ENCODE measurements around the gene TTC23.
"Not testable (repeated sequence)": the region's sequence is repeated elsewhere in the genome, so short reads cannot be mapped to it uniquely, and the experiment has no call there.

Gene TTC23

GRCh38 chr15:99250857-99251841, 1.8 kb upstream of the TTC23 start, which contains the start of gene LRRC28:
Gene LRRC28, plus strand, starts transcription at chr15:99251481. Its CDS starts 4,477 bp downstream, at chr15:99255958.
- in situ Hi-C loops (cut with MboI; ENCODE audit: low sequenced_read_pairs), result no loop called here

GRCh38 chr15:99250494-99250856, 1.1 kb upstream of the TTC23 start:
- in situ Hi-C loops (cut with MboI; ENCODE audit: low sequenced_read_pairs), result no loop called here

GRCh38 chr15:99250001-99250400, 620 bp upstream of the TTC23 start:
- in situ Hi-C loops (cut with MboI; ENCODE audit: low sequenced_read_pairs), result no loop called here

DNA sequence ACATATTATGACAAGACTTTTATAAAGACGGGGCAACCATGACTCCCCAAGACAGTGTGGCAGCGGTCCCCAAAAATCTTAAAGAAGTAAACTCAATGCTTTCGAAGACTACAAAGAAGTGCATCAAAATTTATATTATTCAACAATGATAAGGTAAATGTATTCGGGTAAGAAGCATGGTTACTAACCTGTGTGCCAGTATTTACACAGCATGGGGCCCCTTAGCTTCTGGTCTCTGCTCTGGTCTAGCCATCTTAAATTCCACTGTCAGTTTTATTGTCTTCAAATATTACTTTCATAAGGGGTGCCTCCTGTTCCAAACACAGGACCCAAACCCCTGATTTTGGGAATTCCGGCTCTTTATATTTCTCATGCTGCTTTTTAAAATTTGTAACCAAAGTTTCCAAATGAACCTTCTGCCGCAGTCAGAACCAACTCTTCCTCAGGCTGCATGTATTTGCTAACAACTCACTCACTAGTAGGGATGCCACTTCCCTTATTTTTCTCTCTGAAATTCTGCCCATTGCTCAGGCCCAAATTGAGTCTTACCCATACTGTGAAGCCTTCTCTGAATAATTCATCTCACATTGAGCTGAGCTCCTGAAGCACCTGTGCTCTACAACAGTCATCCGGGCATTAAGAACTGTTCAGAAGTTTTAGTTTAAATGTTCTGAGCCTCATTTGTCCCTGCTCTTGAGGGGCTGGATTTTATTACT, 1.2 kb downstream of the TTC23 start:
- in situ Hi-C loops (cut with MboI; ENCODE audit: low sequenced_read_pairs), result no loop called here

DNA sequence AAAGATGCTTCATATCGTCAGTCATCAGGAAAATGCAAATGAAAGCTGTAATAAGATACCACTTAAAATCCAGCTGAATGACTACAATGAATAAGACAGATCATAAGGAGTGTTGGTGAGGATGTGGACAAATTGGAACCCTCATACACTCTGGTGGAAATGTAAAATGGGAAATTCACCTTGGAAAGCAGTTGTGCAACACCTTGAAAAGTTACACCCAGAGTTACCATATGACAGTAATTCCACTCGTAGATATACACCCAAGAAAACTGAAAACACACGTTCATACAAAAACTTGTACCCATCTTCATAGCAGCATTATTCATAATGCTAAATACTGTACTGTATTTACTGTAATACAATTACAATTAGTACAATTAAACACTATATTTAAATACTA, 2.3 kb downstream of the TTC23 start:
- in situ Hi-C loops (cut with MboI; ENCODE audit: low sequenced_read_pairs), result no loop called here

- in situ Hi-C loops (cut with MboI; ENCODE audit: low sequenced_read_pairs), result no loop called here
These were observed 5.1 kb downstream of the TTC23 start for GRCh38 chr15:99244306-99244705.

DNA sequence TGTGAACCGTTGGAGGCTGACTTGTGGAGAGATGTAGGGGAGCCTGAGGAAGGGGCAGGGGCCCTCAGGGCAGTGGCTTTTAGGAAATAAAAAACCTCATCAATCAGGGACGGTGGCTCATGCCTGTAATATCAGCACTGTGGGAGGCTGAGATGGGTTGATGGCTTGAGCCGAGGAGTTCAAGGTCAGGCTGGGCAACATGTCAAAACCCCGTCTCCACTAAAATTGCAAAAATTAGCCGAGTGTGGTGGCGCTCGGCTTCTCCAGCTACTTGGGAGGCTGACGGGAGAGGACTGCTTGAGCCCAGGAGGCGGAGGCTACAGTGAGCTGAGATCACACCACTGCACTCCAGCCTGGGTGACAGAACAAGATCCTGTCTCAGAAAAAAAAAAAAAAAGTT, 7.6 kb downstream of the TTC23 start:
- in situ Hi-C loops (cut with MboI; ENCODE audit: low sequenced_read_pairs), result no loop called here

- in situ Hi-C loops (cut with MboI; ENCODE audit: low sequenced_read_pairs), result no loop called here
These were observed 9.7 kb downstream of the TTC23 start for GRCh38 chr15:99239545-99240198.

GRCh38 chr15:99238849-99239248, 10.5 kb downstream of the TTC23 start:
- in situ Hi-C loops (cut with MboI; ENCODE audit: low sequenced_read_pairs), result no loop called here

GRCh38 chr15:99234160-99234559, 15.2 kb downstream of the TTC23 start:
- in situ Hi-C loops (cut with MboI; ENCODE audit: low sequenced_read_pairs), result not testable (repeated sequence)

DNA sequence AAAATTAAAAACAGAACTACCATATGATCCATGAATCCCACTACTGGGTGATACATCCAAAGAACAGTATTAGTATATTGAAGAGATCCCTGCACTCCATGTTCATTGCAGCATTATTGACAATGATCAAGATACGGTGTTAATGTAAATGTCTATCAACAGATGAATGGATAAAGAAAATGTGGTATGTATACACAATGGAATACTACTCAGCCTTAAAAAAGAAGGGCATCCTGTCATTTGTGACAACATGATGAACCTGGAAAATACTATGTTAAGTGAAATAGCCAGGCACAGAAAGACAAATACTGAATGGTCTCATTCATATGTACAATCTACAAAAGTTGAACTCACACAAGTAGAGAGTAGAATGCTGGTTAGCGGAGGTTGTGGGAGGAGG, 16.6 kb downstream of the TTC23 start:
- in situ Hi-C loops (cut with MboI; ENCODE audit: low sequenced_read_pairs), result no loop called here

DNA sequence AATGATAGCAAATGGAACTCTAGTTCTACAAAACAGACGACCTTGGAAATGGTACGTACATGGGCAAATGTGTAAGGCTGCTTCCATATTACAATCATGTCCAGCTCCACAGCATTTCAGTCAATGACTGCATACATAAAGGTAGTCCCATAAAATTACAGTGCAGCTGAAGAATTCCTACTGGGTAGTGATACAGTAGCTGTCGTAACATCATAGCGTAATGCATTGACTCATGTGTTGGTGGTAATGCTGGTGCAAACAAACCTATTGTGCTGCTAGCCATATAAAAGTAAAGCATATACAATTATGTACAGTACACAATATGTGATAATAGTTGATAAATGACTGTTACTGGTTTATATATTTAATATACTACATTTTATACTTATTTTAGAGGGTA, 18.5 kb downstream of the TTC23 start:
- in situ Hi-C loops (cut with MboI; ENCODE audit: low sequenced_read_pairs), result no loop called here

DNA sequence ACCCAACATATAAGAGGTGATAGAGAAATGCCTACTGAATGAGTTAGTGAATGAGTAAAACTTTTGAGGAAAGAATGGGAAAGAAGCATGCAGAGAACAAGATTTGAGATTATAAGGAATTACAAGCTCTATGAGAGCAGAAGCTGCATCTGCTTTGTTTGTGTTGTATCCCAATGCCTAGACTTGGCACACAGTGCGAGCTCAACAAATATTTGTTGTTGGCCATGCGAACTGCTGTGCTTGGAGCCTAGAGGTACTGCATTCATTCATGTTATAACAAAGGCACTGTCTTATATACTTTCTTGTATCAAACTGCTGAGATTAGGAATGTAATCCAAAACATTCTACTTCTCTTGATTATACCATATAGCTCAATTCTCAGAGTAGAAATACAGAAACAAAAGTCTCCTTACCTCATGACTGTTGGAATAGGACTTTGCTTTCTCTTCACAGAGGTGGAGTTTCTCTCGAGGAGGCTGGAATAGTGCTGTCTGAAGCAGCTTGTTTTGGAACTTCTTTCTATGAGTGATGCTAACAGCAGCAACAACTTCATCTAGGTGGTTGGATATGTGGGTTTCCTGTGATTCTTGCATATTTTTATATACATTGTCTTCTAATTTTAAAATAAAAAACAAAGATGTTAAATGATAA, 21.1 kb downstream of the TTC23 start:
- in situ Hi-C loops (cut with MboI; ENCODE audit: low sequenced_read_pairs), result no loop called here

DNA sequence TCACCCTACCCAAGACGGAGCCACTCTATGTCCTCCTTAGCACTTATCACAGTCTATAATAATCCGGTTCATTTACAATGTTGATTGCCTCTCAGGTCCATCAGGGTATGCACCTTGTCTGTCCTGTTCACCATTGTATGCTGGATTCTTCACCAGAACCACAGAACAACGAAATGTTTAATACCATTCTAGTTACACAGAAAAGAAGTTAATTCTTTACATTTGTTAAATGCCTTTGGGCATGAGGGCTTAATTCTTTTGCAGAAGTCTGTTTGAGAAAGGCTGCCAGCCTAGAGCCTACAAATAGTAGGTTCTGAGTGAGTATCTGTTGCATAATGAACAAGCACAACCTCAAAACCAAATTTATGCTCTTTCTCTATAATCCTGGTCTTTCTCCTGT, 22.6 kb downstream of the TTC23 start:
- in situ Hi-C loops (cut with MboI; ENCODE audit: low sequenced_read_pairs), result no loop called here

DNA sequence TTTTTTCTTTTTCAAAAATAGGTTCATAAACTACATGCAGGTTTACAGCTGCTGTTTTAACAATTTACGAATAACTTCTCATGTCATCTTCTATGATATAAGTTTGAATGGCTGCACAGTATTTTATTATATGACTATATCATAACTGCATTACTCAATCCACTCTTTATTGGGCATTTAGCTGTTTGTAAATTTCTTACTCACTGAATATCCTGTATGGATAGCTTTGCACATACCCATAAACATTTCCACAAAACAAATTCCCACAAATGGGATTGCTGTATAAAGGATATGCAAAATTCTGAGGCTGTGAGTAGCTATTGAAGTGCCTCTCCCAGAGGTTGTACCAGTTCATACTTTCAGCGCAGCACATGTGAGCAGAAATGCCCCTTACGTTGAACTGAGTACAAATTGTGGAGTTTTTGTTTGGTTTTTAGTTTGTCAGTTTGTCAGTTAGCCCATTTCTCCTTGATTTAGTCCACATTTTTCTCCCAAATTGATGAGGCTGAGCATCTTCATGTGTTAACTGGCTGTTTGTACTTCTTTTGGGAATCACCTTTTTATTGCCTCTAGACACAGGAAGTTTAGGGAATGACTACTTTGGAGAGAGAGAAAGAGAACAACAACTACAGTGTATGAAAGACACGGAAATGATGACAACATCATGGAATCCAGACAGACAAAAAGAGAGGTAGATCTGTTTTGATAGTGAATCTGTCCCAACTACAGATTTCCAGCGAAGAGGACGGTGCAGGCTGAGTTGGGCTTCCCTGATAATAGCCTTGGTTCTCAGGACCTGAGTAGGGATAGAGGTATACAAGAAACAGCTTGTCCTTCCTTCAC, 24.8 kb downstream of the TTC23 start:
- in situ Hi-C loops (cut with MboI; ENCODE audit: low sequenced_read_pairs), result no loop called here

DNA sequence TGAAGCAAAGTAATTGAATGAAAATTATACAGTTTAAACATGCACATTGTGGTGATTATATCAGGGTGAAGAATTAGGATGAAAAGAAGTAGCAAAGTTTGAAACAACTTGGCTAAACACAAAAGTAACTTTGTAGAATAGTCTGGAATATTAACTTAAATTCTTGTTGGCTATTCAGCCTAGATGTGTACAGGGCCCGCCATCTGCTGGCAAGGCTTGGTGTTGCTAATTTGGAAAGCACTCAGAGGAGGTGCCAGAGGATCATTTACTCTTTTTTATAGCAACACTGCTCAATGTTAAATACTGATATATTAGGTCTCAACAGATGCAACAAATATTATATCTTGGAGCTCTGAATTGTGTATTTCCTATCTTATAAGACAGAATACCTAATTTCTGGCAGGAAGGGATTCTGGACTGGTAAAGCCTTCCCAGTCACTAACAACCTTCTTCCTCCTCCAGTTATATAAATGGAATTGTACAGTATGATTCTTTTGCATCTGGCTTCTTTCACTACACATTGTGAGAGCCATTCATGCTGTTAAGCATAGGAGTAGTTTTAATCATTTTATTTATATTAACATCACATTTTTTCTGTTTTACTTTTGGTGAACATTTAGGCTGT, 36.1 kb downstream of the TTC23 start:
- in situ Hi-C loops (cut with MboI; ENCODE audit: low sequenced_read_pairs), result no loop called here

DNA sequence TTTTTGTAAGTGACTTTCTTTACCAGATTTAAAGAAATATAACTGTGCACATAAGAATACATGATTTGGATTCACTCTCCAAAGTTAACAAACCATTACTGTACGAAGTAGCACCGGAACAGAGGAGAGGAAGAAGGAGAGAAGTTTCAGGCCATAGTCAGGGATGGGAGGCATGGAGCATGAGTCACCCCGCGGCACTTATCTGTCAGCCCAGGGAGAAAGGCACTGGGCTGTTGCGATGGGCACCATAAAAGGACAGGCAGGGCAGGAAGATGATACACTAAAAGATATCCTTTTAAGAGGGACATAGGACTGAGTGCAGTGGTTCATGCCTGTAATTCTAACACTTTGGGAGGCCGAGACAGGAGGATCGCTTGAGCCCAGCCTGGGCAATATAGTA, 37.0 kb downstream of the TTC23 start:
- in situ Hi-C loops (cut with MboI; ENCODE audit: low sequenced_read_pairs), result no loop called here

GRCh38 chr15:99211926-99212325, 37.5 kb downstream of the TTC23 start:
- in situ Hi-C loops (cut with MboI; ENCODE audit: low sequenced_read_pairs), result no loop called here

DNA sequence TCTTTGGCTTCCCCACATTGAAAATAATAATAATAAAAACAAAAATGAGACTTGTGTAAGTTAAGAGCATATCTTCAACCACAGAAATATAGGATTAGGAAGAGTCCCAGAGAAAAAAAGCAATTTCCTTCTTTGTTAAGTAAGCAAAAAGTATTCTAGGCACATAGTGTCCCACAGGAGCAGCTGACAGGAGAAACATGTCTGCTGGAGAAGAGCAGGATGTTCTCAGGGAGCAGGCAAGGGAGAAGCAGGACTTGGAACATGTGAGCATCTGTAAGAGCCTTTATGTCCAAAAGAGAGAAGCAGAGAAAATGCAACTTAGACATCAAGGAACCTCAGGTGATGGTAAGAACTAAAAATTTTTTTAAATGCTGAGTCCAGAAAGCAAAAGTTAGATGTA, 39.0 kb downstream of the TTC23 start:
- in situ Hi-C loops (cut with MboI; ENCODE audit: low sequenced_read_pairs), result no loop called here

- in situ Hi-C loops (cut with MboI; ENCODE audit: low sequenced_read_pairs), result no loop called here
These were observed 40.1 kb downstream of the TTC23 start for GRCh38 chr15:99209326-99209725.
